CD4-positive, alpha-beta T cell treated with Interleukin-12 subunit alpha and Interleukin-12 subunit beta, for 1 hour (primary cell): ENCODE data around the gene VAMP8.
"Not testable (repeated sequence)": the region's sequence is repeated elsewhere in the genome, so short reads cannot be mapped to it uniquely, and the experiment has no call there.

Source experiments
- DNase-seq: peaks from one replicate; pipeline ENCODE4 v3.0.0-alpha.2; 2020

VAMP8 gene

DNA sequence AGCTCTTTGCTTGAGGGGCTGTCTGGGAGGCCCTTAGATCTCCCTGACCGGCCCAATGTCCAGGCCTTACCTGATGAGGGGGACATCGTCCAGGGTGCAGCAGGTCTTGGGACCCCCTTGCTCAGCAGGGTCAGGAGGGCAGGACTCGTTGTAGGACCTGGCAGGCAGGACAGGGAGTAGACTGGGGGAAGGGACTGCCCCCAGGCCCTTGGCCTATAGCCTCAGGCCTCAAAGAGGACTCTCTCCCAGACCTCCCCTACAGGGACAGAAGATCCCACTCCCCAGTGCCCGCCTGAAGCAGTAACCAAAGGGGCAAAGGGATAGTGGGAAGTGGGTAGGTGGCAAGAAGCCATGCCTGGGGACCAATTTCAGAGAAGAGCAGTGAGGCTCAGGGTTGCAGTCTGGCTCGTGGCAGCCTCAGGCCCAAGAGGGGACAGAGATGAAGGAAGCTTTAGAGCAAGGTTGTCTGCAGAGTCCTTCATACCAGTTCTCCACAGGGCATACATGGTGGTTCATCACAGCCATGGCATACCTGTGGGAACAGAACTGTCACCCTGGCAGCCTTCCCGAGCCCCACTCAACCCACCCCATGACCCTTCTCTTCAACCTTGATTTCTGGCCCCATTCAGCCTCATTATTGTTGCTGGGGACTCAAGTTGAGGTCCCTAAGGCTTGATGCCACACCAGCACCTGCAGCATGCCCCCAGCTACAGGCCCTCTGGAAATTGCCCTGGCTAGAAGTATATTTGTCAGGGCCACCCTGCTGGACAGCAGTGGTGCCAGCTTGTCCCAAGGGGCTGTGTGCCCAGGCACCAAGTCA lies 23.8 kb downstream of the VAMP8 start:
- no peak for DNase-seq

DNA sequence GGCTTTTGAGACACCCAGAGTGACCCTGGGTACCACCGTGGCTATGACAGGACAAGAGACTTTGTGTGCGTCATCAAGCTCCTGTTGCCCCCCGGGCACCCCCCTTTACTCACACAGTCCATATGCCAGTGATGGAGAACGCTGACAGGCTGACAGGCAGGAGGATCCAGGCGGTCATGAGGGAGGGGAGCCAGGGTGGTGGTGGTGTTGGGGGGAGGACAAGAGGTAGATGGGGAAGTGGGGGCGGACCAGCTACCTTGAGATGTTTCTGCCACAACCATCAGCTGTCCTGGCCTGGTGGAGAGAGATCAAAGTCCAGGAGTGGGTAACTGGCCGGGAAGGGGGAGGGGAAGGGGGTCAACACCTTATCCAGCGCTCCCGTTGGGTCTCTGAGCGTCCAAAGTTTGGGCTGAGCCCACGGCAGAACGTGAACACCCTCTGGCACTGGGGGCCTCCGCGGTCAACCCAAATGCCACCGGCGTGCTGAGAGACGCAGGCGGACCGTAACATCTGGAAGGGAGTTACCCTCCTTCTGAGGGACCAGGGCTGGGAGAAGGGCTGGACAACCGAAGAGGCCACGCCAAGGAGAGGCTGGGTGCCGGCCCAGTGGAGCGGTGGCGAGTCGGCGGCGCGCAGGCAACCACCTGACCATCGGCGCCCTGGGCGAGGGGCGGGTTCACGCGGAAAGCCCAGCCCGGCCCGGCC lies 24.5 kb downstream of the VAMP8 start:
- no peak for DNase-seq

DNA sequence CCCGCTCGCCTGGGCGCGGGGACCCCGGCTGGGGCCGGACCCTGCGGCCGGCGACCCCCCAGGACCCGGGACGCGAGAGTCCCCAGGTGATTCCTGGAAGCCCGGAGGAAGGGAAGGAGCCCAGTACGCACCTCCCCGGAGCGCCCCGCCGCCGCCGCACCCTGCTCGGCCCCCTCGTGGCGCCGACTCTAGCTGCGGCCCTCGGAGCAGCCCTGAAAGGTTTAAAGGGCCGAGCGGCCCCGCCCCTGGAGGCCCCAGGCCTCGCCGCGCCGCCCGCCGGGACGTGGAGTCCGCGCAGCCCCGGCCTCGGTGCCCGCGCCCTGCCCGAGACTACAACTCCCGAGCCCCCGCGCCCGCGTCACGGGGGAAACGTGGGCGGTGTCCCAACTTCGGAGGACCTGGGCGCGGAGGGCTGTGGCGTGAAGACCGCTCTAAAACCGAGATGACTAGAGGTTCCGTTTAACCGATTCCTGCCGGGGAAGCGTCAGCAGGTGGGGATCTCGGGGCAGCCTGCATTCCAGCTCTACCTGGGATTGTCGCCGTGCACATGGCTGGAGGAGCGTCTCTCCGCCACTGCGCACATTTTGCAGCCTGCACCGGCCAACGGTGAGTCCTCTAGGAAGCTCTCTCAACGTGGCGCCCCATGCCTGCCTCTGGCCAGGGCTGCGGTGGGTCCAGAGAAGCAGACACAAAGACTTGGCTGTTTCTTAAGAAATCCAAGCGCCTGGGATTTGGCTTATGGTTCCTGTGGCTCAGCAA lies 25.3 kb downstream of the VAMP8 start, which contains the start of gene TMEM150A:
Gene TMEM150A (minus strand): TSS at position 223 of the 759 bp plus-strand sequence. CDS start 750 bp downstream, outside the sequence.
- DNase-seq: peak; percentile 90

GRCh38 chr2:85604133-85604444 lies 26.7 kb downstream of the VAMP8 start:
- not testable (repeated sequence) for DNase-seq

- no peak for DNase-seq
Measured at GRCh38 chr2:85604568-85605339, 27.4 kb downstream of the VAMP8 start.

GRCh38 chr2:85605406-85606115 lies 28.2 kb downstream of the VAMP8 start:
- no peak for DNase-seq

- no peak for DNase-seq
Measured at GRCh38 chr2:85606116-85606455, 28.7 kb downstream of the VAMP8 start.

- DNase-seq: no peak
Measured at GRCh38 chr2:85607268-85608215, 30.2 kb downstream of the VAMP8 start.

- DNase-seq: no peak
Measured at GRCh38 chr2:85611217-85611704, 33.9 kb downstream of the VAMP8 start.

GRCh38 chr2:85611705-85612587 lies 34.6 kb downstream of the VAMP8 start, which contains the start of gene C2orf68:
TSS of gene C2orf68 (minus strand) at chr2:85612066. CDS start at chr2:85611984, 82 bp downstream.
- peak; percentile 86 for DNase-seq

- no peak for DNase-seq
Measured at GRCh38 chr2:85613717-85614515, 36.5 kb downstream of the VAMP8 start.

DNA sequence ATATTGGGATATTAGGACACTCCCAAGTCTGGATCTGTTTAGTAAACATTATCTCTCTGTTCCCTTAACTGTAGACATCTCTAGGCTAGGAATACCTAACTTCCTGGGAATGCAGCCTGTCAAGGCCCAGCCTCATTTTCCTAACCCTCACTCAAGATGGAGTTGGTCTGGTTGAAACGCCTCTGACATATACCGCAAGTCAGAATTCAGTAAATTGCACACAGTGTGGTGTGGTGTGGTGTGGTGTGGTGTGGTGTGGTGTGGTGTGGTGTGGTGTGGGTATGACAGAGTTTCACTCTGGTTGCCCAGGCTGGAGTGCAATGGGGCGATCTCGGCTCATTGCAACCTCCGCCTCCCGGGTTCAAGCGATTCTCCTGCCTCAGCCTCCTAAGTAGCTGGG lies 37.4 kb downstream of the VAMP8 start:
- DNase-seq: not testable (repeated sequence)

DNA sequence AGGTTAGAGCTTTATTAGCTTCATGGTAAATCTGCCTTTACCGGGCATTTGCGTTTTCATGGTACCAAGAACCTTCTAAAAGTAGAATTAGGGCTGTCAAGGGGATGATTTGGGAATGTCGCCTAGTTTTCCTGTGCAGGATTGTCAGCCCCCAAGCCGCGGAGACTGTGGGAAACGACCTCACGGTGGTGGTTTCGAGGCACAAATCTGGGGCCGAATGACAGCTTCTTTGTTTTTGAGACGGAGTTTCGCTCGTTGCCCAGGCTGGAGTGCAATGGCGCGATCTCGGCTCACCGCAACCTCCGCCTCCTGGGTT lies 38.0 kb downstream of the VAMP8 start:
- no peak for DNase-seq

DNA sequence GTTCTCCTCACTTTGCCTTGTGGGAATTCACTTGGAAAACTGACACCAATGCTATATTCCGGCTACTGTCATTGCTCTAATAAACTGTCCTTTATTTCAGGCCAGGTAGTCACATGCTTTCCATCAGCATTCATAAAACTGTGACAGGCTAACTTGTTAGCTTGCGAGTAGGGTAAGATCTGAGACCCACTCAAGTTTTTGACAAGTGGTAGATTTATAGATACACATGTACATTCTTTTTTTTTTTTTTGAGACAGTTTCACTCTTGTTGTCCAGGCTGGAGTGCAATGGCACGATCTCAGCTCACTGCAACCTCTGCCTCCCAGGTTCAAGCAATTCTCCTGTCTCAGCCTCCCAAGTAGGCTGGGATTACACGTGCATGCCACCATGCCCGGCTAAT lies 40.3 kb downstream of the VAMP8 start:
- not testable (repeated sequence) for DNase-seq

- no peak for DNase-seq
Measured at GRCh38 chr2:85619617-85620016, 42.2 kb downstream of the VAMP8 start.

GRCh38 chr2:85621338-85621737 lies 44.0 kb downstream of the VAMP8 start:
- no peak for DNase-seq

- DNase-seq: no peak
Measured at GRCh38 chr2:85623991-85624390, 46.6 kb downstream of the VAMP8 start.

GRCh38 chr2:85628658-85629057 lies 51.3 kb downstream of the VAMP8 start:
- no peak for DNase-seq

GRCh38 chr2:85631316-85631715 lies 53.9 kb downstream of the VAMP8 start:
- no peak for DNase-seq
